Adrenal gland (tissue), 12 donors: ENCODE measurements around the gene HLA-B. TPM values are rescaled to one million over a fixed set of nuclear protein-coding genes. Genes with fewer than 3 reads are reported as not detected.

Source experiments
- DNase-seq, 7 donors: peaks; one replicate each; pipeline ENCODE4 v3.0.0-alpha.2; 2019 to 2020
- H3K27ac ChIP-seq, 5 donors: fragments of 200-600 bp; sonication (generic) in 4 of 5; 1 replicate in 3 of 5; 2 replicates in 2 of 5; pipeline versions ENCODE4 v1.5.1 to v1.8.0; 2016 to 2020; ENCODE audit warnings: mild to moderate bottlenecking in 1 of 5
- H3K27me3 ChIP-seq: fragments of 200-600 bp; 2 replicates; pipeline ENCODE4 v1.8.0; 2021
- H3K36me3 ChIP-seq, 2 donors: fragments of 200-600 bp; replicated peaks in 1 of 2; 1 replicate in 1 of 2; 2 replicates in 1 of 2; pipeline versions ENCODE4 v1.5.1 to v1.8.0; 2018 to 2022
- H3K4me1 ChIP-seq, 2 donors: fragments of 200-600 bp; replicated peaks in 1 of 2; 1 replicate in 1 of 2; 2 replicates in 1 of 2; pipeline versions ENCODE4 v1.5.1 to v1.8.0; 2018 to 2021
- H3K4me3 ChIP-seq, 4 donors: fragments of 200-600 bp; sonication (generic) in 3 of 4; one replicate each; pipeline ENCODE4 v1.5.1; 2016 to 2018
- H3K9me3 ChIP-seq, 3 donors: fragments of 200-600 bp; sonication (generic) in 1 of 3; replicated peaks in 1 of 3; 1 replicate in 2 of 3; 2 replicates in 1 of 3; pipeline versions ENCODE4 v1.5.1 to v1.8.0; 2016 to 2021
- CTCF ChIP-seq, 6 experiments: fragments of 450-650 bp in 4 of 6; fragments of 200-600 bp in 2 of 6; sonication (generic) in 1 of 6; IDR thresholded peaks; 1 replicate in 5 of 6; 2 replicates in 1 of 6; pipeline versions ENCODE4 v1.5.1 to v1.8.0; 2016 to 2021; ENCODE audit warnings: antibody characterized with exemption in 6 of 6, mild to moderate bottlenecking in 2 of 6, moderate library complexity in 1 of 6
- POLR2A ChIP-seq, 2 donors: fragments of 450-650 bp; IDR thresholded peaks; one replicate each; pipeline ENCODE4 v1.6.1; 2017; ENCODE audit warnings: antibody characterized with exemption in 2 of 2, mild to moderate bottlenecking in 2 of 2, moderate library complexity in 1 of 2
- WGBS, 4 donors: extraction: QIAGEN DNeasy Blood & Tissue Kit in 2 of 4; methylation state at CpG; one replicate each; pipeline versions ENCODE4 v1.1.5 to v1.1.7; 2013 to 2017; 5-methylcytosine and 5-hydroxymethylcytosine counted together
- intact Hi-C, 2 donors: fragments of 100-400 bp; cut with DNase I; formaldehyde crosslinking; loops; one replicate each; pipeline versions ENCODE4 v1.14.1 to v1.15.0; 2022 to 2023
- polyA plus RNA-seq, 3 donors: library from polyadenylated mRNA; stranded (reverse); fragments of 200-250 nt in 2 of 3; fragments of 350-450 nt in 1 of 3; fragmentation: Illumina TruSeq in 1 of 3; extraction: RNeasy Lipid Tissue Mini Kit (QIAGEN cat#74804) in 1 of 3; gene quantifications; one replicate each; pipeline ENCODE4 v1.2.3, GENCODE V29; 2013 to 2014
- total RNA-seq, 9 donors: library from RNA; depleted of rRNA in 4 of 9; stranded (reverse); fragments of >200 nt in 4 of 9; fragments of 120-200 nt in 1 of 9; fragmentation: NEBNext Ultra II Directional in 1 of 9; extraction: Animal tissue kit (Norgen Biotek cat#: 25700) in 1 of 9; gene quantifications; one replicate each; pipeline versions ENCODE4 v1.1.0 to v1.2.4, GENCODE V29; 2013 to 2023
- donor health status: healthy with polysubstance abuse.
- donor health status: Bipolar disorder and iron deficiency.
- donor health status: DM: yes; HTN: yes; CAD: no.
- donor health status: DM: no; HTN: no; CAD: no.
- donor health status: DM: no; HTN: no; CAD: no.
- donor health status: DM: yes; HTN: yes; CAD: no.

Gene HLA-B
- total and polyA plus RNA-seq, 12 donors = 248 to 3,150 (median 1,251) TPM

- TF ChIP-seq CTCF (IDR thresholded peaks at IDR 0.05) (no peak), POLR2A (IDR thresholded peaks at IDR 0.05) (no peak)
- 60 to 80% (median 62%) methylated on average over 1 to 6 of the region's 6 CpGs for WGBS, 4 donors
- intact Hi-C loops = loop anchor here in 1 of 2 donors (5.0 kb wide), 1 partner anchor 241 kb away; the partner anchor contains the start of gene PSORS1C2
- no peak for DNase-seq
- H3K36me3 ChIP-seq = no peaks in the 10 kb centered on the region
- H3K27ac ChIP-seq = no peak overlapping the region
- no peaks in the 10 kb centered on the region for H3K4me1 ChIP-seq
- no peak overlapping the region for H3K4me3 ChIP-seq
- no peaks in the 10 kb centered on the region for H3K9me3 ChIP-seq
- peaks cover 5% of the 10 kb centered on the region for H3K27me3 ChIP-seq
These were observed 21.7 kb upstream of the HLA-B start for GRCh38 chr6:31378721-31379103.

GRCh38 chr6:31378062-31378720 is 21.2 kb upstream of the HLA-B start:
- Histone ChIP-seq H3K27ac (no peak overlapping the region), H3K9me3 (no peaks in the 10 kb centered on the region), H3K4me3 (no peak overlapping the region), H3K36me3 (no peaks in the 10 kb centered on the region), H3K27me3 (peaks cover 5% of the 10 kb centered on the region), H3K4me1 (no peaks in the 10 kb centered on the region)
- WGBS, 4 donors = 47 to 69% (median 56%) methylated on average over 6 to 9 of the region's 9 CpGs
- no peak for DNase-seq
- TF ChIP-seq POLR2A (IDR thresholded peaks at IDR 0.05) (no peak), CTCF (IDR thresholded peaks at IDR 0.05) (no peak)
- intact Hi-C loops = loop anchor here in 1 of 2 donors (5.0 kb wide), 1 partner anchor 241 kb away; the partner anchor contains the start of gene PSORS1C2

GRCh38 chr6:31377029-31377428 is 20.1 kb upstream of the HLA-B start:
- Histone ChIP-seq H3K36me3 (no peaks in the 10 kb centered on the region), H3K4me3 (no peak overlapping the region), H3K27me3 (peaks cover 5% of the 10 kb centered on the region), H3K9me3 (no peaks in the 10 kb centered on the region), H3K27ac (no peak overlapping the region), H3K4me1 (no peaks in the 10 kb centered on the region)
- 30 to 83% (median 42%) methylated on average over 1 to 4 of the region's 4 CpGs; no CpG with 5 or more reads in 1 of the 4 donors for WGBS, 4 donors
- intact Hi-C loops = loop anchor here in 1 of 2 donors (5.0 kb wide), 1 partner anchor 240 kb away; the partner anchor contains the start of gene PSORS1C2
- TF ChIP-seq CTCF (IDR thresholded peaks at IDR 0.05) = no peak
- no peak for TF ChIP-seq POLR2A (IDR thresholded peaks at IDR 0.05)
- no peak for DNase-seq

GRCh38 chr6:31375699-31376098 is 18.7 kb upstream of the HLA-B start:
- TF ChIP-seq CTCF (IDR thresholded peaks at IDR 0.05) = no peak
- no peak for TF ChIP-seq POLR2A (IDR thresholded peaks at IDR 0.05)
- intact Hi-C loops = loop anchor here in 1 of 2 donors (5.0 kb wide), 1 partner anchor 238 kb away; the partner anchor contains the start of gene PSORS1C2
- Histone ChIP-seq H3K4me1 (no peaks in the 10 kb centered on the region), H3K36me3 (no peaks in the 10 kb centered on the region), H3K27ac (no peak overlapping the region), H3K4me3 (no peak overlapping the region), H3K9me3 (no peaks in the 10 kb centered on the region), H3K27me3 (peaks cover 5% of the 10 kb centered on the region)
- no peak for DNase-seq
